HG02970 (cell line): ENCODE results near the gene FCN1.

Source experiments
- ATAC-seq: cut with Tn5 transposase; IDR thresholded peaks from one replicate; pipeline ENCODE4 v1.9.1; 2021; ENCODE audit warnings: mild to moderate bottlenecking, moderate library complexity, moderate number of reproducible peaks; ENCODE audit not compliant: unreplicated experiment, low FRiP score

FCN1 gene

DNA sequence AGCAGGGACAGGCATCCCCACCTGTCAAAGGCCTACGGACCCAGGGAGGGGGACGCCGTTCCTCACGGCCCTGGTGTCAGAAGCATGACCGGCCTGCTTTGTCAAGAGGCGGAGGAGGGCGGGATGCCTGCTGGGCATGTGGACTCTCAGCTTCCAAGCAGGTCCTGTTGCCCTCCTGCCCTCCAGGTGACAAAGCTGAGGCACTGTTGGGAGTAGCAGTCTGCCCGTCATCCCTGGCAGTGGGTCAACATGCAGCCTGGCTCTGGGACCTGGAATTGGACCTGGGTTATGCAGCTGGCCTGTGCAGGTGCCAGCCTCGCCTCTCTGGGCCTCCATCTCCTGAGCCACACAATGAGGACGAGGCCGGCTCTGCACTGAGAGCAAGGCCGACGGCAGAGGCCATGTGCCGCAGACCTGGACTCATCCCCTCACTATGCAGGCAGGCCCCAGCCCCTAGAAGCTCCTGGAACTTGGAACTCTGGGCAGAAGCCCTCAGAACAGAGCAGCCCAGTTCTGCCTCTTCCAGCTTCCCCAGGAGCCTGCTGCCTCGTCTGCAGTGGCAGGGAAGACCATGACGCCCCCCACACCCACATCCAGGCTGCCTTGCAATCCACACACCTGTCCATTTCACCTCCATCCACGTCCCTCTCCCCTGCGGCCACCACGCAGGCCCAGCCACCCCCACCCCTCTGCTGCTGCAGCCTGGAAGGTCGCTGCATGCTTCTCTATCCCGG lies 20.8 kb upstream of the FCN1 start:
- ATAC-seq: no peak

DNA sequence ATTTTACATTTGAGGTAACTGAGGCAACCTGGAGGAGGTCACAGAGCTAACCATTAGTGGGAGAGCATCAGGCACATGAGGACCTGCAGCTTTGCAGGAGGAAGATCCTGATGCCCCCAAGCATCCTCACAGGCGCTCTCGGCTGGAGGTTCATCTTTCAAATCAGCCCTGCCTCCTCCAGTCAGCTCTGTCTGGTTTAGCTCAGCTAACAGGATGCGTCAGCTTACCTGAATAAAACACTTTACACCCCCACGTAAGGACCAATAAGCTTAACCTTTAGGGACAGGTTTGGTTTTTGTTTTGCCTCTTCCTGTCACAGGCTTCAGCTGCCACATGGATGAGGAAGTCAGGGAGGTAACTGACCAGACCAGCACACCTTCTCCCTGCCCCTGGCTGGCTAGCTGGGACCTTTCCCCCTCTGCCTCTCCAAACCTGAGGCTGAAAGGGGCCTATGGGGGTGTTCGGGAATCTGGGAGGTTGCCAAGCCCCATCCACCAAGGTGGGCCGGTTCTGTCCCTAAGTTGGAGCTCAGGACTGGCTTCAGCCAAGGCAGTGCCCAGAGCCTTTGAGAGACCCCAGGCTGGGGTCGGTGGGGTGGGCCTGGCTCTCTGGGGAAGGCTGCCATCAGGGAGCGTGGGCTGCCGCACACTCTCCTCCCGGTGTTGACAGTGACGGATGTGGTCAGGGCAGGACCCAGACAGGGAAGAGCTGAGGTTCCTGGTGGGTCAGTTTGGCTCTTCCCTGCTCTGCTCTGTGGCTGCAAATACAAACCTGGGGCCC lies 20.0 kb upstream of the FCN1 start:
- no peak for ATAC-seq

DNA sequence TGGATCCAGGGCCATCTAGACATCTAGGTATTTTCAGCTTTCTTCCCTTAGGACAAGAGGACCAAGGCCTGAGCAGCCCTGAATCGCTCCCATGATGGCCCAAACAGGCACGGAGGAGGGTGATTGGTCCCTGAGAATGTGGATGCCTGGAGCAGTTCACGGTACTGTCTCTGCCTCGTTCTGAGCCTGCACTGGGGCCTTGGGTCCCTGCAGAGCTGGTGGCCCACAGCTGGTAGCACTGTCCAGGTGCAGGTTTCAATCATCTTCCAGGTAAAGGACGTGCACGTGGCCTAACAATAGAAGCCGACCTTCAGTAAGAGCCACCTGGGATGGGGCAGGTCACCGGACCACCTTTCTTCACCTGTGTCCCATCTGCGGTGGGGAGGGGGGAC lies 19.4 kb upstream of the FCN1 start:
- ATAC-seq: no peak

DNA sequence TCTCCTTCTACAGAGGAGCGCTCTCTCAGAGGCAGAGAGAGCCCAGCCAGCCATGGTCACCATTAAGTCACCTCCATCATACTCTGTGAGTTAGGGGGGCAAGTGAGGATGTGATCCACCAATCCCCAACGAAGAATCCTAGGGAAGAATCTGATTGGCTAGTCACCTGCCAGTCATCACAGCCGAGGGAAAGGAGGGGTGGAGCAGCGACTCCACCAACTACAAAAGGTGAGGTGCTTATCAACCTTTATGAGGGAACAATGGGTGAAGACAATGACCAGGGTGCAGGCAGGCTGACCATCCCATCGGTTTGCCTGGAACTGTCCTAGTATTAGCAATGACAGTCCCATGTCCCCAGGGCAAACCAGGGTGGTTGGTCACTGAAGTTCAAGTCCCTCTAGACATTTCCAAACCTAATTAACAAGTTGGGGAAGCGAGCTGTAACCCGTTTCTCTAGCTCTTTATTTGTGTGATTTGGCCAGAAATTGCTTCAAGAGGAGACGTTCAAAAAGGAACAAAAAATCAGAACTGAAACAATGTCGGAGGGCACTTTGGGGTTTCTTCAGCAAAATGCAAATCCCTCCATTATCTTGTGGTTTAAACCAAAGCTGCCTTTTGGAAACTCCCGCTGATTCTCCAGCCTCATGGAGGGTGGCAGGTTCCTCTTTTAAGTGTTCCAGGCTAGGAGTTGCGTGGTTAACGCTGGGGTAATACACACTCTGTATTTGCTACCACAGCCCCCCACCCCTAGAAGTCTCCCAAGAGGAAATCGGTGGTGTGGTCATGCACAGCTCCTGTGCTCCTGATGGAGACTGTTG lies 18.8 kb upstream of the FCN1 start:
- no peak for ATAC-seq

DNA sequence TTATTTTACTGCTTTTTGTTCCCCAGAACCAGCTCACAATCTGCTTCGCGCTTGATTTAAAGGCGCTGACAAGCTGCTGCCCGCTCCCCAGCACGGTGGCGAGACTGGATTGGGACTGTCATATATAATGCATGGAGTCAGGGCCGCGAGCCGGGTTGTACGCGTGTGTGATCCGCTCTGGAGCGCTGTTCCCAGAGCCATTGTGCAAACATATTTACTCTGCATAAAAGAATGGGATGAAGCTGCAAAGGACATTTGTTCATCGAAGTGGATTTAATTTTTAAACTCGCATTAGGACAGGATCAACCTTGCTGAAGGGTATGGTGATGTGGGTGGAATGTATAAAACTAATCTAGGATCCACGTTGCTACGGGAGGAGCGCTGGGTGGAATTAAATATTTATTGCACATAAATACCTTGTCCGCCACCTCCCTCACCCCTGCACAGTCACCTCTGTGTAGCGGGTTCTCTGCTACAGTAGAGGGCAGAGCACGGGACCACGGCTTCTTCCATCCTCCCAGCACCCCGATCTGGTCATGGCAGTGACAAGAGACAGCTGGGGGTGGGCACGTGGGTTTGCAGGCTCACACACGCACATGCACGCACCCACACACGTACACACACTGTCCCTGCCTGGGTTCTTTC lies 18.1 kb upstream of the FCN1 start:
- ATAC-seq: no peak

DNA sequence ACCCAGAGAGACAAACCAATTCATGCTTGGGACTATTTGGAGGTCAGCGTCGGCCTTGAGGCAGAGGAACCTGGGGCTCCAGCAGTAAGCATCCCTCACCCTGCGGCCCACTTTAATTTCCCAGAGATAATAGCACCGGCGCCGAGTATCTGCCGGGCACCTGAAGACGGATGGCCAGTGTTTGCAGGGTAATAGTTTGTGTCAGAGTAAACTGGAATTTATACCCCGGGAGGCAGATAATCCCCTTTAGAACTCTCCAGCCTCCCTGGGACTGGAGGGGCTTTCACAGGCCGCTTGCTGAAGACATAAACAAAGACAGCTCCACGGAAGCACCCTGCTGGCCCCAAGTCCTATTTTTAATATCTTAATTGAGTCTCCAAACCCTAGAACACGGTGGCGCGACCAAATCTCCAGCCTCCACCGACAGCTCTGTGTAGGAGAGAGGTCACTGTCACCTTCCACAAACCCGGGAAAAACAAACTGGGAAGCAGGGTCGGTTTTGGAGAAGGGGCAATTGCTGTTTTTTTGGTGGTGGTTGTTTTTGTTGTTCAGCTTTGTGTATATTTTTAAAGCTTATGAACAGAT lies 17.4 kb upstream of the FCN1 start:
- no peak for ATAC-seq

DNA sequence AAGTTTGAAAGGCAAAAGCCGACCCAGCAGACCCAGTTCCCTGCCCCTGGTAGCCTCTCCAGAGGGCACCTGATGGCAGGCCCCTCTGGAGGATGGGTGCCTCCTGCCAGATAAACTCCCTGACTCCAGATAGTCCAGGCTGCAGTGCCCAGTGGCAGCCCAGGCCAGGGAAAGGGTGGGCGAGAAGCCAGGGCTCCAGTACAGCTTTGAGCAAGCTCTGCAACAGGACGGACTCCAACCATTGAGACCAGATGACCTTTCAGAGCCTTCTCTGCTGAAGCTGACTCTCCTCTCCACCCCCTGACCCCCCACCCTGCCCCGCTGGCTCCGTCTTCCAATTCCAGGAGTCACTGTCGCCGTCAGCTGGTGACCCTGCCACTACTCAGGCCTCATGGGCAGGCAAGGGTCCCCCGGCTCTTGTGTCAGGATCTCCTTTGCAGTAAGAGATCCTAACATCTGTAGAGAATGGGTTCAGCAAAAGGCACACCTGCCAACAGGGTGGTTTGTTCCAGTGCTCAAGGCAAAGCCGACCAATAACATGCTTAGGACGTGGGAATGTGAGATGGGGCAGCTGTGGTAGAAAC lies 15.5 kb upstream of the FCN1 start:
- no peak for ATAC-seq

DNA sequence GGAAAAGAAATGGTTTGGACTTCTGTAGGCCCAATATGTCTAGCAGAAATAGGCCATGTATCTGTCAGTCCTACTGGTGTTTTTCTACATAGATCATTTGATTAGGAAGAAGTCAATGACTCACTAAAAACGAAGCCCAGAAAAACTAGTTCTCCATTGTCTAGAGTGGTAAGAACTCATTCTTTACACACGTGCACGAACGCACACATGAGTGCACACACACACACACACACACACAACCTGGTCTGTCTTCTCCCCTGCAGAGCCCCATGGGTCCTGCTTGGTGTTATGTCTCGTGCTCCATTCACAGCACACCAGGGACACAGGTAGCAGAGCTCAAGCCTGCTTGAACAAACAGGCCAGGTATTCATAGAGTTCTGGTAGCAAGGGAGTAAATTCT lies 14.9 kb upstream of the FCN1 start:
- ATAC-seq: no peak

DNA sequence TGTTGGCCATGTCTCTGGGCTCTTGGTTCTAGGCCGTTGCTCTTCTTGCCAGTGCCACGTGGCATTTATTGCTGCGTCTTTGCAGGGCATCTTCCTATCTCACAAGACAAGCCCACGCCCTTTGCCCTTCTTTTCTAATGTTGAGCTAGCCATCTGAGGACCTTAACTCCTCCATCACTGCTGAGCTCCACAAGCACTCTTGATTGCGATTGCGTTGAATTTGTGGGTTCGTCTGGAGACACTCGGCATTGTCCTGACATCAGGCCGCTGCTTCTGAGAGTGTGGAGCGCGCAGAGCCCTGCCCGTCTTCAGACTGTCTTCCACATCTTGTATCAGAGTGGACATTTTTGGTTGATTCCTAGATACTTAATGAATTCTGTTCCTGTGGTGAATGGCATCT lies 14.5 kb upstream of the FCN1 start:
- ATAC-seq: no peak

DNA sequence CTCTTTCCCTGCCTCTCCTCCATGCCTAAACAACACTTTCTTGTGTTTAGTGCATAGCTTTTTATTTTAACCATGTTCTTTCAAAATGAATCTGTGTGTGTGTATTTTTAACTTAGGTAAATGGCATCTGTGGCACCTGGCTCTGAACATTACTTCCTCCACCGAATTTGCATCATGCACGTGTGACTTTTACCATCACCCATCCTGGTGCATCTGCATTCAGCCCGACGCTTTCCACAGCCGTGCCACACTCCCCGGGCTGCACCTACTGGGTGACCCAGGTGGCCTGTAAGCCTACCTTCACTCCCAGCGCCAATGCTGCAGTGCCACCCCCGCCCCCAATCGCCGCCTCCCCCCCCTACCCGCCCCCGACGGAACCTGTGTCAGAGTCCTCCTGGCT lies 12.7 kb upstream of the FCN1 start:
- ATAC-seq: no peak

DNA sequence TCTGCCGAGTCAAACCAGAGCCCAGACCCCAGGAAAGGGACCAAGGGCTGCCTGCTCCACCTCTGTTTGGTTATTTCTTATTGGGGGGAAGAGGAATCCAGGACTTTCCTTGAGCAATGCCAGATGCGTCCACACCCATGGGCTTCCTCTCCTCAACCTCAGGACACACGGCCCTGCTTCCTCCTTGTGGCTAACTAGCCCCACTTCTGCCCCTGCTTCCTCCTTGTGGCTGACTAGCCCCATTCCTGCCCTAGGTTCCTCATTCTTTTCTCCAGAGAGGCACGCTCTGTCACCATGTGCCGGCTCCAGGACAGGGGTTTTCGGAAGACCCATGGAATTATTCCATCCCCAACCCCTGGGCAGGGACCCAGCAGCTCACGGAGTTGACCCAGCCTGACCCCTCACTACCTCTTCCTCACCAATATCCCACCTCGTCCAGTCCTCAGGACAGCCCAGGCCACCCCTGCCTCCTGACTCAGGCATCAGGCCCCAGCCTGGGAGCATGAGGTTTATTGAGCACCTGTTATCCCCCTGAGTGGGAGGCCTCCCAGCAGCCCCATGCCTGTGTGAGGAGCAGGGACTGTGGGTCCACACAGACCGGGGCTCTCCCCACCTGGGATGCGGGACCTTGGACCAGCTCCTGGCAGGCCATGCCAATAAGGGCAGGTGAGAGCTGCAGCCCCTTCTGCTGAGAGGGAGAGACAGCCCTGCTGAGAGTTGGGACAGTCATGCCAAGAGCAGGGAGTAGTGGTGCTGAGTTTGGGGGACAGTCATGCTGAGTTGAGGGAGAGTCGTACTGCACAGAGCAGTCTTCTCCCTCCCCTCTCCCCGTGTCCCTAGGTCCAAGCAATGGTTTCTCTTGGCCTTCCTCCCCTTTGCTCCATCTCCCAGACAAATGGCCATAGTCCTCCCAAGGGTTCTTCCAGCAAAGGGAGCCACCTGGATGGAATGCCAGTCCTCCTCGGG lies 11.8 kb upstream of the FCN1 start:
- no peak for ATAC-seq

DNA sequence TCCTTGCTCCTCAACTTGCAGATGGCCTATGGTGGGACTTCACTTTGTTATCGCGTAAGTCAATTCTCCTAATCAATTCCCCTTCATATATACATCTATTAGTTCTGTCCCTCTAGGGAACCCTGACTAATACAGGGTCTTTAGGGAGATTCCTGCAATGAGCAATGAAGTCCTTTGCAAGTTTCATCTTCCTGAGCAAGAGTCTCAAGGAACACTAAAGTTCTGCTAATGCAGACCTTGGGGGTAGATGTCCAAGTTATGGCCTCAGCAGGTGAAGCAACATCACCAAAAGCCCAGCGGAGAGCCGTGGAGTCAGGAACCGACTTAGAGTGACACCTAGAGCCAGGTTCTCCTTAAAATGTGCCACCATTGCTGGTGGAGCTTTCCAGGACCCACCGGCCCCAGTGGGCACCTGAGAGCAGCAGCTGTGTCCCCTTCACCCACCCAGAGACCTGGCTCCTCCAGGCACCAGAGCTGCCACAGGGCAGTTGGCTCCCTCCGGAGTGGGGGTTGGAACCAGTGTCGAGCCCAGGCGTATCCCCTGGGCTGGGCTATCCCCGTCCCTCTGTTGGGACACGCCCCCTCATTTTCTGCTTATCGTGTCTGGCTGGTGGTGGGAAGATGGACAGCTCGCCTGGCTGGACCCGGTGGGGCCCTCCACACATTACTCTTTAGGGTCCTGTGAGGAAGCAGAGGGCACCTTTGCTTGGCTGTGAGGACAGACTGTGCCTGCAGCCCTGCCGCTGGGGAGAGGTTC lies 10.9 kb upstream of the FCN1 start:
- no peak for ATAC-seq

DNA sequence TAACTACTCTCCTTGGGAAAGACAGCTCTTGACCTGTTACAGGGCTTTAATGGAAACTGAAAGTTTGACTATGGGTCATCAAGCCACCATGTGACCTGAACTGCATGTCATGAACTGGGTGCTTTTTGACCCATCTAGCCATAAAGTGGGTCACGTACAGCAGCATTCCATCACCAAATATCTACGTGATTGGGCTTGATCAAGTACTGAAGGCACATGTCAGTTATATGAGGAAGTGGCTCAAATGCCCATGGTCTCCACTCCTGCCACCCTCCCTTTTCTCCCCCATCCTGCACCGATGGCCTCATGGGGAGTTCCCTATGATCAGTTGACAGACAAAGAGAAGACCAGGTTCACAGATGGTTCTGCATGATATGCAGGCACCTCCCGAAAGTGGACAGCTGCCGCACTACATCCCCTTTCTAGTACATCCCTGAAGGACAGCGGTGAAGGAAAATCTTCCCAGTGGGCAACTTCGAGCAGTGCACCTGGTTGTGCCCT lies 7.3 kb upstream of the FCN1 start:
- ATAC-seq: no peak

DNA sequence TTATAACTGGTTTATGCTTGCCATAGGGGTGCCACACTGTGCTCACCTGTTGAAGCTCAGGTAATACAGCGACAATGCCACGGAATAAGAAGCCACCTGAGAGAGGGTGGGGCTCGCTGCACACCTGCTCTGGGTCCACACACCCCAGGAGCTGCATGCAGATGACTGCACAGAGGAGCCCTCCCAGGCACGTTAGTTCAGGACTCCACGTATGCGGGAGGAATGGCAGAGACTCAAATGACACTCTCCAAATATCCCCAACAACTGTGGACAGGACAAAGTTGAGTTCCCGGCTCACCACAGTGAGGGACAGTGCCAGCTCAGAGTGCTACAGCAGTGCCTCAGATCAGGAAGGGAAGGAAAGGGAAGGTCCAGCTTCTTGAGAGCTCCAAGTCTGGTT lies 5.8 kb upstream of the FCN1 start:
- no peak for ATAC-seq

DNA sequence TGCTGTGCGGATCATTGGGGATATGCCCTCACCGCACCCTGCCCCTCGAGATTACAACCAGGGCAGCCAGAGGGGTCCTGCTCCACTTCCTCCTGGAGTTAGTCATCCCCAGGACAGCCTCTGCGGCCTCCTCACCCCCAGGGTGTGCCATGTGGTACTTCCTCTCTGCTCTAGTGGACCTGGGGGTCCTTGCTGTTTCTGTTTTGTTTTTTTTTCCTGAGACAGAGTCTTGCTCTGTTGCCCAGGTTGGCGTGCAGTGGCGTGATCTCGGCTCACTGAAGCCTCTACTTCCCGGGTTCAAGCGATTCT lies 5.2 kb upstream of the FCN1 start:
- no peak for ATAC-seq

DNA sequence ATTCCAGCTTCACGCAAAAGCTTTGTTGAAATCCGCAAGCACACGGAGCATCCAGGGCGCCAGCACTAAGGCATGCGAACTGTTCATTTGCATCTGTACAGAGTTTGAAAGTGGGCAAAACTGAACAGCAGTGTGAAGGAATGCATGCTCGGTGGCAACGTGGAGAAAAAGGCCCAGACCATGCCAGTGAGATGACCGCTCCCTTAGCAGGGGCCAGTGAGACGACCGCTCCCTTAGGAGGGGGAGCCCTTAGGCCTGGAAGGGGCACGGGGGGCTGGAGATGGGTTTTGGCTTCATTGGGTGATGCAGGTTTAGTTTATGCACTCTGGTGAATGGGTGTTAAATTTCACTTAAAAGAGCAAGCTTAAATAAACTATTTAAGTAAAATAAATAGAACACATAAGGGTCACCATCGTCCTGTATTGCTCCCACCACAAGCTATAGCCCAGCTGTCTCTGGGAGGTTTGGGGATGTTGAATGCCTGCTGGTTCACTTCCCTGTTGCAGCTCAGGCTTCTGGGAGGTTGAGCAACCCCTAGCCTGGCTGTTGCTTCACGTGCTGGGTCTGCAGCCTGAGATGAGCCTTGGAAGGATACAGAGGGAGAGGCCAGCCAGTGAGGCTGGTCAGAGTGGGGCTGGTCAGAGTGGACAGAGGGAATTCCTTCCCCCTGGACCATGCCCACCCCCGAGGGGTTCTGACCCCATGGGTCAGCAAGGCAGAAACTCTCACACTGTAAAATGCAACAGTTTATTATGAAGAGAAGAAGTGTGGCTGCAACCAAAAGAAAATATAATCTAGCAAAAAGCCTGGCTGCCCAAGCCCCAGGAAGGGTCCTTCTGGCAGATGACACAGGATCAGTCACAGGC lies 4.6 kb upstream of the FCN1 start:
- ATAC-seq: no peak

DNA sequence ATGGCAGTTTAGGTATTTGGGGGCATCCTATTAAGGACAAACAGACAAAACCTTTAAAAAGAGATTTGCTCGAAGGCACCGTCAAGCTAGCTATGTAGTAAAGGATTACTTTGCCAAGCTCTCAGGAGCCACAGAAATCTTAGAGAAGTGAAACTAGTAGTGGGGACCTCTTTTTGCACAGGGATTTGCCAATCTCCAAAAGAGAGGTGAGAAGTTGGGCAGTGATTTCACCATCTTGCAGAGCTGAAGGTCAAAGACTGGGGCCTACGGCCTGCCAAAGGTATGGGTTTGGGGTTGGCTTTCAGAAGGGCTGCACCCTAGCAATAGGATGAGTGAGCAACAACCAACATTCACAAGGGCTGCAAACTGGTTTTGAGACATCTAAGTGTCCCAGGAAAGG lies 1.6 kb upstream of the FCN1 start:
- ATAC-seq: no peak
